ENCODE measurements around the gene ARHGEF16.

Gene ARHGEF16

GRCh38 chr1:3465091-3465934, 10.8 kb downstream of the ARHGEF16 start (continued):
- no peak for TF ChIP-seq ZBTB49 (tag by site-specific recombination; IDR thresholded peaks at IDR 0.05; ENCODE audit: low read depth)
- TF ChIP-seq ZNF10 (tag by site-specific recombination; IDR thresholded peaks at IDR 0.05) = no peak
- TF ChIP-seq ZNF394 (tag by site-specific recombination; IDR thresholded peaks at IDR 0.05; ENCODE audit: borderline replicate concordance) = no peak
- TF ChIP-seq ZNF341 (tag by site-specific recombination; IDR thresholded peaks at IDR 0.05; ENCODE audit: low read depth) = no peak
- TF ChIP-seq SP7 (tag by site-specific recombination; IDR thresholded peaks at IDR 0.05) = no peak
- TF ChIP-seq ELK4 (IDR thresholded peaks at IDR 0.05; ENCODE audit: borderline replicate concordance, low read depth, low read length) = no peak
- no peak for TF ChIP-seq WT1 (tag by site-specific recombination; IDR thresholded peaks at IDR 0.05)

- H3K4me3 ChIP-seq (ENCODE audit: low read depth, low read length) = no peak overlapping the region
- no peaks in the 10 kb centered on the region for H3K9me3 ChIP-seq (ENCODE audit: control insufficient read depth, insufficient read depth, low read depth, low read length)
- no peaks in the 10 kb centered on the region for H3K4me1 ChIP-seq (ENCODE audit: control insufficient read depth, insufficient read depth, low read length)
- TF ChIP-seq ZNF202 (tag by site-specific recombination; IDR thresholded peaks at IDR 0.05; ENCODE audit: borderline replicate concordance) = no peak
- no peak for TF ChIP-seq HOXD13 (CRISPR knock-in tag; IDR thresholded peaks at IDR 0.05; ENCODE audit: borderline replicate concordance)
- no peak for TF ChIP-seq ZNF239 (tag by site-specific recombination; IDR thresholded peaks at IDR 0.05)
- TF ChIP-seq ZNF792 (tag by site-specific recombination; IDR thresholded peaks at IDR 0.05) = no peak
- TF ChIP-seq ZNF843 (tag by site-specific recombination; IDR thresholded peaks at IDR 0.05) = no peak
- POLR2A ChIA-PET = interaction anchor here (1.3 kb wide), 1 partner anchor 13 kb away, joined by 3 read pairs; no protein-coding TSS in a partner anchor
- H3K36me3 ChIP-seq (ENCODE audit: control insufficient read depth in 2 of 2, insufficient read depth in 1 of 2, low read length in 2 of 2) = peaks cover 0 to 5% of the 10 kb centered on the region in 2 experiments; a peak in 1 of 3 replicates
- H3K27ac ChIP-seq (ENCODE audit: extremely low read depth, low read depth, low read length) = no peak overlapping the region
- CTCF ChIA-PET = no interaction called here
These were observed 11.5 kb downstream of the ARHGEF16 start for GRCh38 chr1:3465935-3466321.

- ChIA-PET POLR2A (interaction anchor here (1.3 kb wide), 1 partner anchor 14 kb away, joined by 3 read pairs; no protein-coding TSS in a partner anchor), CTCF (interaction anchor here (1.5 kb wide), 2 partner anchors 24 to 152 kb away, joined by 3 to 4 read pairs; no protein-coding TSS in a partner anchor)
- peaks cover 0 to 5% of the 10 kb centered on the region in 2 experiments; a peak in 1 of 3 replicates for H3K36me3 ChIP-seq (ENCODE audit: control insufficient read depth in 2 of 2, insufficient read depth in 1 of 2, low read length in 2 of 2)
- H3K4me1 ChIP-seq (ENCODE audit: control insufficient read depth, insufficient read depth, low read length) = no peaks in the 10 kb centered on the region
- TF ChIP-seq WT1 (tag by site-specific recombination; IDR thresholded peaks at IDR 0.05) (no peak), ZNF266 (tag by site-specific recombination; IDR thresholded peaks at IDR 0.05; ENCODE audit: low read depth) (no peak)
- no peak overlapping the region for H3K4me3 ChIP-seq (ENCODE audit: low read depth, low read length)
- no peaks in the 10 kb centered on the region for H3K9me3 ChIP-seq (ENCODE audit: control insufficient read depth, insufficient read depth, low read depth, low read length)
- no peak overlapping the region for H3K27ac ChIP-seq (ENCODE audit: extremely low read depth, low read depth, low read length)
These were observed 12.1 kb downstream of the ARHGEF16 start for GRCh38 chr1:3466366-3467075.
